HepG2 (cell line): ENCODE results near the gene CRLF2. TPM values are rescaled to one million over a fixed set of nuclear protein-coding genes. Genes with fewer than 3 reads are reported as not detected.

Source experiments
- ATAC-seq: fragments of 200-7000 bp; cut with Tn5 transposase; 3 replicates; pipeline ENCODE4 v1.9.1; 2020; ENCODE audit warnings: mild to moderate bottlenecking, moderate library complexity
- BruUV-seq: library from RNA; stranded (reverse); fragments of 400-500 nt; replicated peaks from 2 replicates; lab custom pipeline; 2021; lab: Mats Ljungman, UMichigan
- CTCF ChIA-PET: fragments of 300-600 bp; formaldehyde crosslinking; extraction: SDS; loops from one replicate; lab custom pipeline; 2021; ENCODE audit warnings: low total read pairs, inconsistent platforms, low intra/inter-chr PET ratio; lab: Yijun Ruan, JAX
- POLR2A ChIA-PET: fragments of 350-600 bp; sonication (Branson Sonifier 250); formaldehyde crosslinking; loops from one replicate; lab custom pipeline; 2020; ENCODE audit warnings: antibody characterized with exemption, inconsistent platforms; lab: Yijun Ruan, JAX
- DNase-seq: peaks from one replicate; pipeline ENCODE4 v3.0.0-alpha.2; 2015; ENCODE audit warnings: low spot score
- FAIRE-seq: peaks from 3 replicates; lab custom pipeline; 2011; peaks lifted over from hg19 to GRCh38; lab: Jason Lieb, UNC
- H2AFZ ChIP-seq: one replicate; pipeline ENCODE4 v1.6.1; 2011; ENCODE audit warnings: low read length, inconsistent platforms
- H3K27ac ChIP-seq: fragments of 300-600 bp; 3 replicates; pipeline ENCODE4 v1.8.0; 2011; ENCODE audit warnings: mixed run types, mild to moderate bottlenecking, mixed read lengths, low read length, inconsistent platforms; ENCODE audit not compliant: insufficient read depth; ENCODE audit errors: extremely low read length
- H3K27me3 ChIP-seq, 2 experiments: fragments of 200-600 bp in 1 of 2; 2 replicates in 1 of 2; 3 replicates in 1 of 2; pipeline versions ENCODE4 v1.6.0 to v1.8.0; 2011; ENCODE audit warnings: low read length in 2 of 2, mild to moderate bottlenecking in 2 of 2, moderate library complexity in 2 of 2, inconsistent platforms in 1 of 2; ENCODE audit not compliant: insufficient read depth in 2 of 2, control insufficient read depth in 1 of 2
- H3K36me3 ChIP-seq, 2 experiments: fragments of 200-600 bp in 1 of 2; replicated peaks in 1 of 2; 2 replicates in 1 of 2; 3 replicates in 1 of 2; pipeline versions ENCODE4 v1.5.1 to v1.8.0; 2011; ENCODE audit warnings: low read length in 2 of 2, inconsistent platforms in 1 of 2; ENCODE audit not compliant: insufficient read depth in 2 of 2, control insufficient read depth in 1 of 2
- H3K4me1 ChIP-seq: 2 replicates; pipeline ENCODE4 v1.5.1; 2012; ENCODE audit warnings: low read length, inconsistent platforms; ENCODE audit not compliant: insufficient read depth
- H3K4me2 ChIP-seq: 2 replicates; pipeline ENCODE4 v1.6.0; 2011; ENCODE audit warnings: low read depth, low read length, inconsistent platforms
- H3K4me3 ChIP-seq, 3 experiments: fragments of 200-600 bp in 1 of 3; sonication (generic), shearing (Covaris generic) in 1 of 3; replicated peaks in 1 of 3; 2 replicates each; pipeline ENCODE4 v1.5.1; 2011 to 2016; ENCODE audit warnings: low read length in 3 of 3, inconsistent platforms in 2 of 3, low read depth in 2 of 3, mild to moderate bottlenecking in 2 of 3, control low read depth in 1 of 3, mixed read lengths in 1 of 3; ENCODE audit not compliant: insufficient read depth in 1 of 3
- H3K79me2 ChIP-seq: one replicate; pipeline ENCODE4 v1.6.1; 2011; ENCODE audit warnings: low read length, inconsistent platforms; ENCODE audit not compliant: insufficient read depth
- H3K9ac ChIP-seq: 2 replicates; pipeline ENCODE4 v1.6.0; 2011; ENCODE audit warnings: mild to moderate bottlenecking, low read depth, low read length, inconsistent platforms; ENCODE audit not compliant: insufficient read depth
- H3K9me3 ChIP-seq: 2 replicates; pipeline ENCODE4 v1.5.1; 2012; ENCODE audit warnings: mild to moderate bottlenecking, low read length
- H4K20me1 ChIP-seq: 2 replicates; pipeline ENCODE4 v1.6.0; 2011; ENCODE audit warnings: inconsistent platforms, mild to moderate bottlenecking, low read length, moderate library complexity; ENCODE audit not compliant: insufficient read depth
- RNF2 ChIP-seq: fragments of 450-650 bp; conservative IDR thresholded peaks from 2 replicates; pipeline ENCODE4 v1.6.1; 2016; ENCODE audit warnings: low read depth
- ZMYM3 ChIP-seq: sonication (generic); formaldehyde crosslinking; IDR thresholded peaks from 2 replicates; pipeline ENCODE4 v1.5.1; 2020; ENCODE audit warnings: mild to moderate bottlenecking, missing genetic modification reagents
- ZNF557 ChIP-seq: sonication (generic); formaldehyde crosslinking; IDR thresholded peaks from 2 replicates; pipeline ENCODE4 v1.4.0; 2020; ENCODE audit warnings: missing genetic modification reagents
- WGBS: methylation state at CpG from one replicate; pipeline ENCODE4 v1.1.6; 2017; ENCODE audit warnings: low lambda C conversion rate; 5-methylcytosine and 5-hydroxymethylcytosine counted together
- in situ Hi-C: cut with HindIII; loops from 2 replicates; pipeline ENCODE4 v1.10.0; 2017; ENCODE audit warnings: low pct_unique_long_range_greater_than_20kb; ENCODE audit not compliant: extremely low pct_ligation_motif_present
- intact Hi-C: fragments of 100-400 bp; cut with micrococcal nuclease; formaldehyde crosslinking; loops from one replicate; pipeline ENCODE4 v1.10.0; 2022; ENCODE audit not compliant: unreplicated experiment
- polyA plus RNA-seq, 8 experiments: library from polyadenylated mRNA; depleted of rRNA in 3 of 8; stranded (reverse) in 7 of 8; unstranded in 1 of 8; fragments of >200 nt; fragmentation: Illumina TruSeq in 4 of 8; extraction: Trizol in 4 of 8; gene quantifications; 2 replicates each; pipeline versions ENCODE4 v1.2.1 to v1.2.3, GENCODE V29; 2011 to 2016; ENCODE audit warnings: low read depth in 4 of 8, missing spikeins in 1 of 8, mixed read lengths in 1 of 8; ENCODE audit not compliant: insufficient read depth in 1 of 8
- total RNA-seq, 5 experiments: library from RNA; depleted of rRNA; stranded (reverse); fragments of >200 nt; fragmentation: Illumina TruSeq; extraction: Trizol; gene quantifications; 2 replicates each; pipeline ENCODE4 v1.2.3, GENCODE V29; 2016; ENCODE audit warnings: low read depth in 1 of 5

CRLF2 gene
- total and polyA plus RNA-seq, 2 of the 13 experiments (the other 11 are each of a cell fraction or from before 2014, with no cell fraction given): not detected

DNA sequence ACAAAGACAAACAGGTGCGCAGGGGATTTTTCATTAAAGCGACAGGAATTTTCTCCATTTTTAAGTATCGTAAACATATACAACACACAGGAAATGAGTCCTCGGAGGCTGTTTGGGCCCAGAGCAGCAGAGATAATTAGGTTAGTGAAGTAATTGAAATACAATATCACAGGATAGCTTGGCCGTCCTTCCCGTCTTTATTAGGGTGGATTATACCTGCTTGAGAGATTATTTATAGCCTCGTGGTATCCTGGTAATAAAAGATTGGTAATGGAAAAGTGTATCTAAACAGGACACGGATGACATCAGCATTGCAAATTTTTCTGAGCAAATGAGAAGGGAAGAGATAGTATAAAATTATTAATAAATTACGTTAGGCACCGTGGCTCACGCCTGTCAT, 68.2 kb downstream of the CRLF2 start:
- Histone ChIP-seq H3K36me3 (no peaks in the 10 kb centered on the region), H3K9me3 (no peaks in the 10 kb centered on the region), H3K4me2 (no peak overlapping the region), H4K20me1 (no peaks in the 10 kb centered on the region), H3K9ac (no peak overlapping the region), H2AFZ (no peak overlapping the region), H3K4me1 (no peaks in the 10 kb centered on the region), H3K4me3 (no peak overlapping the region), H3K79me2 (no peaks in the 10 kb centered on the region), H3K27me3 (peaks cover 0 to 9% of the 10 kb centered on the region in 2 experiments; a peak in 3 of 5 replicates), H3K27ac (no peak overlapping the region)
- ChIA-PET CTCF (no interaction called here), POLR2A (no interaction called here)
- BruUV-seq: no TSS peak
- no peak for DNase-seq
- 29% methylated on average over 11 of the region's 11 CpGs for WGBS
- FAIRE-seq: no peak
- intact Hi-C loops (no loop called here), in situ Hi-C loops (no loop called here)
- no peak for ATAC-seq
- TF ChIP-seq ZMYM3 (CRISPR knock-in tag) (no peak), ZNF557 (no peak), RNF2 (no peak)

Other genes with a start within 250 kb of the CRLF2 start
- gene CSF2RA, start 56.2 kb upstream of the CRLF2 start, total RNA-seq (2016; rRNA removed; fragmentation: Illumina TruSeq; extraction: Trizol): not detected in 2 replicates
- gene CSF2RA, start 56.2 kb upstream of the CRLF2 start, polyA plus RNA-seq (2011; rRNA removed): not detected in 2 replicates
- not detected in 2 replicates for gene IL3RA, start 124.1 kb upstream of the CRLF2 start, total RNA-seq (2016; rRNA removed; fragmentation: Illumina TruSeq; extraction: Trizol)
- gene IL3RA, start 124.1 kb upstream of the CRLF2 start, polyA plus RNA-seq (2011; rRNA removed): not detected in 2 replicates
- 138 and 149 TPM in 2 replicates for gene SLC25A6, start 179.5 kb upstream of the CRLF2 start, total RNA-seq (2016; rRNA removed; fragmentation: Illumina TruSeq; extraction: Trizol)
- 581 and 646 TPM in 2 replicates for gene SLC25A6, start 179.5 kb upstream of the CRLF2 start, polyA plus RNA-seq (2011; rRNA removed)
- gene ASMTL, start 240.3 kb upstream of the CRLF2 start, total RNA-seq (2016; rRNA removed; fragmentation: Illumina TruSeq; extraction: Trizol): 5.6 and 6.3 TPM in 2 replicates
- 16.3 and 16.4 TPM in 2 replicates for gene ASMTL, start 240.3 kb upstream of the CRLF2 start, polyA plus RNA-seq (2011; rRNA removed)